CD4-positive, alpha-beta T cell treated with Interleukin-21 for 1 hour (primary cell): ENCODE measurements around the gene SLC6A2.
"Not testable (repeated sequence)": the region's sequence is repeated elsewhere in the genome, so short reads cannot be mapped to it uniquely, and the experiment has no call there.

Experiments used
- DNase-seq: peaks from one replicate; pipeline ENCODE4 v3.0.0-alpha.2; 2020

Gene SLC6A2

DNA sequence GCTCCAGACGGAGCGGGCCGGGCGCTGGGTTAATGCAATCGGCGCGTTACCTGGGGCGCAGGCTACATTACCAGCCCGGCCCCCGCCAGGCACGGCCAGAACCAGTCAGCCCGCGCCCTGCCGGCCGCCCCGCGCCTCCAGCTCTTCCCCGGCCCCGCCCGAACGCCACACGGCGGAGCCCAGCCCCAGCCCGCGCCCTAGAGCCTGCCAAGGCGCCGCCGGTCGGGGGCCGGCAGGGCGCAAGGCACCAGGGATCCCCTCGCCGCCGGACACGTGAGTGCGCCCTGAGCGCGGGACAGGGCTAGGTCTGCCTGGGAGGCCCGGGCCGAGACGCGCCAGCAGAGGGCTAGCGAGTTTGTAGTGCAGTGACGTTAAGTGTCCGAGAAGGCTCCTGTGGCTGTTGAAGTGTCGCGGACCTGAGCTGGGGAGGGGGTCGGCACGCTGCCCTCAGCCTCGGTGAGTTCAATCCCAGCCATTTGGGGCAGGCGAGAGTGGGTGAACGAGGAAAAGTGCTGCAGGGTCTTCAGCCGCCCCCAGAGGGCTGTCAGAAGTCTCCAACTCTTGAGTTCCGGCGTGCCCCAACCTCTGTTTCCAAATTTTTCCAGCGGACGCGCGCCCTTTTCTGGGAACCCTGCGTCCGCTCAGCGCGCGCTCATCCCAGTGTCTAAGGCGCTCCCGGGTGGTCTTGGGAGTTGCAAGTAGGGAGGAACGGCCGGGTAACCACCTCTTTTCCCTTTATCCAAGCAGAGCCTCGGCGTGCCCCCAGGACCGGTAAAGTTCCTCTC lies at the start of gene SLC6A2:
Gene SLC6A2, plus strand, starts transcription at position 92 of the 785 bp plus-strand sequence. CDS start 707 bp downstream, outside the sequence.
- DNase-seq, result no peak

DNA sequence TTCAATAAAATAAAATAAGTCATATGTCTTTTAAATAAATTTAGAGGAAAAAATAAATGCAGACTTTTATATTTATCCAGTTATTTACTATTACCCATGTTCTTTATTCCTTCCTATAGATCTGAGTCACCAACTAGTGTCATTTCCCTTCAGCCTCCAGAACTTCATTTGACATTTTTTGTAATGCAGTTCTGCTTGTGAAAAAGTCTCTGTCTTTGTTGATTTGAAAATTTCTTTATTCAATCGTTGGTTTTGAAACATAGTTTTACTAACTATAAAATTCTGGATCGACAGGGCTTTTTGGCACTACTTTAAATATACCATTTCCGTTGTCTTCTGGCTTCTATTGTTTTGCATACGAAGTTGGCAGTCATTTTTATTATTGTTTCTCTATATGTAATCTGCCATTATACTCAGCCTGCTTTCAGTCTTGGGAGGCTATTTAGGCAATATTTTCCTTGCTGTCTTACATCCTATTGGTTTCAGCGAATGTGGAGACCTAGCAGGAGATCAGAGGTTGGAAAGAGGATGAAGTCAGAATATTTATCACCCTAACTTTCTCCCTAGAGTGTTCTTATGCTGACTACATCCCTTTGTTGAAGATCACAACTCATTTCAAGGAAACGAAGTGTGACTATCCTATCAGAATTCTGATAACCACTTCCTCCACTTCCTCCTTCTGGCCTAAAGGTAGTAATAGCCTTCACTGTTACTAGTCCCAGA lies 42.0 kb upstream of the SLC6A2 start:
- no peak for DNase-seq

DNA sequence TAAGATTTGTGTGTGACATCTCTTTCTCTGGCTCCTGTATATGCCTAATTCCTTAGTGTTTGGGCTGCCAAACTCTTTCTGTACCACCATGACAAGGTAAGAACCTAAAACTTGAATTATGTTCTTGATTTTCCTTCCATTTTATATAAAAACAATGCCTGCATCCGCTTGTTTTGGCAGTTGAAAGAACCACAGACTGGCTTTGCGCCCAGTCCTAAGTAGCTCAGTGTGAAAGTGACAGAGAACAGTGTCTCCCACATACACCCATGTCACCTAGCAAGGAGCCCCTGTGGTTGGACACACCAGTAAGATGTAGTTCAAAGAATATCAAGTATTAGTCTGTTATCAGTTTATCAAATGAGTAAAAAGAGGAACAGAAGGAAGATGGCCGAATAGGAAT lies 40.7 kb upstream of the SLC6A2 start:
- DNase-seq, result no peak

DNA sequence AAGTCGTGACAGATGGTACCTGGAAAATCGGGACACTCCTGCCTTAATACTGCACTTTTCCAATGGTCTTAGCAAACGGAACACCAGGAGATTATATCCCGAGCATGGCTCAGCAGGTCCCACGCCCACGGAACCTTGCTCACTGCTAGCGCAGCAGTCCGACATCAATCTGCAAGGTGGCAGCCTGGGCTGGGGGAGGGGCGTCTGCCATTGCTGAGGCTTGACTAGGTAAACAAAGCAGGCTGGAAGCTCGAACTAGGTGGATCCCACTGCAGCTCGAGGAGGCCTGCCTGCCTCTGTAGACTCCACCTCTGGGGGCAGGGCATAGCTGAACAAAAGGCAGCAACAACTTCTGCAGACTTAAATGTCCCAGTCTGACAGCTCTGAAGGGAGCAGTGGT lies 40.1 kb upstream of the SLC6A2 start:
- DNase-seq, result not testable (repeated sequence)

DNA sequence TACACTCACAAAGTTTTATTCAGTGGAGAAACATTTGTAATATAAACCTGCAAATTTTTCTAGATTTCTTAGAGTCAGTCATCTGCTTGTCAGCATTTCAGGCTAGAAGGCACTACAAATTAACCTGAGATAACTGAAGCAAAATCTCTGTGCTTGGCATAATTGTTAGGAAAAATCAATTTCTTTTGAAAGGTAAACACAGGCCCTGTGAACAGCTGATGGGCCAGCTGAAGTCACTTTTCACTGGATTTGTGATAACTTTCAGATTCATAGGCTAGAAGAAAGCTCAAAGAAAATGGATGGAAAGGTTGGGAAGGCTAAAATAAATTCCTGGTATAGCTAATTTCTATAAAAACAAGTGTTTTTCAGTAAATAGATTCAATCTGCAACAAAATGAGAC lies 34.0 kb upstream of the SLC6A2 start:
- DNase-seq, result no peak

DNA sequence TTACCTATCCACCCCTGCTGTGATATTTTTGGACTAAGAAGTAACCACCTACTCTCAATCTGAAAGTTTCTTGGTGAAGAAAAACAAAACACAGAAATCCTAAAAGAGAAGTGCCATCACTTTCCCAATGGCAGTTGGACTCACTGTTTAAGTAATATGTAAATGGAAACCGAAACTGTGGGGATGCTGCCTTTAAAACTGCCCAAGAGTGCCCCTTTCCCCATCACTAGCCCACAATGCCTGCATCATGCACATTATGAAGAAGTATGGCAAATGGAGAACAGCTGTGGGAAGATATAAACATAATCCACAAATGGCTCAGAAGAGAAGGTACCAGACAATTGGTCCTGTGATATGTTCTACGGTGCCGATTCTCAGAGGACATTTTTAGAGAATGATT lies 33.5 kb upstream of the SLC6A2 start:
- DNase-seq, result no peak

DNA sequence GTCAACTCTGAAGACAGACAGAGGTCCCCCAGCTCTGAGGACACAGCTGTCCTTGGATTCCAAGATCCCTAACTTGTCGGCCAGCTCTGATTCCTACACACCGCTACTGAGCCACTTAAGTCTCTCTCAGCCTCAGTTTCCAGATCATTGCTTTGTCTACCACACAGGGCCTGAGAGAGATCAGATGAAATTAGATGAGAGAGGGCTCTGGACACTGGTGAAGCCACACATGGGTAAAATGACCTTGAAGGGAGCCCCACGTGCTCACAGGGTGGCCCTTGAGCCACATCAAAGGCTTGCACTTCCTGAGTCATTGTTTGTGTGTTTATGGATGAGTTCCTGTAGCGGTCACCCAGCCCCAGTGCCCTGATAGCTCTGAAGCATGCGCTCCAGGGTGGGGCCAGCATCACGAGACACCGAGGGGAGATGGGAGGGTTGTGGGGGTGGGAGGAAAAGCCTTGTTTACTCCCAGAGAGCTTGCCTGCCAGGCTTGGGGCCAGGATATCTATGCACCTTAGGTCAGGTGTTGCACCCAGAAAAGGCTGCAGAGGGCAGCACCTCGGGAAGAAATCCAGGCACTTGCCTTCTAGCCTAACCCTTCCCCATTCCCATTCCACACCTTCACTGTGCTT lies 32.7 kb upstream of the SLC6A2 start:
- no peak for DNase-seq

DNA sequence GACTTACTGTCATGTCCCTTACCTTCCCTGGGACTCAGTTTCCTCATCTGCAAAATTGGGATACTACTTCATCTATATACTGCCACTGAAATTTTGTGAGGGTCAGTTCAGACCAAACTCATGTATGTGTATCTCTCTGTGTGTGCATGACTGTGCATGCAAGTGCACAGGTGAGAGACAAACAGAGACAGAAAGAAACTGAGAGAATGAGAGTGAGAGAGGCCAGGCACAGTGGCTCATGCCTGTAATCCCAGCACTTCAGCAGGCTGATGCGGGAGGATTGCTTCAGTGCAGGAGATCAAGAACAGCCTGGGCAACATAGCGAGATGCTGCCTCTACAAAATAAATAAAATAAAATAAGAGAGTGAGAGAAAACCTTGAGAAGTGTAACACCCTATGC lies 32.1 kb upstream of the SLC6A2 start:
- no peak for DNase-seq

DNA sequence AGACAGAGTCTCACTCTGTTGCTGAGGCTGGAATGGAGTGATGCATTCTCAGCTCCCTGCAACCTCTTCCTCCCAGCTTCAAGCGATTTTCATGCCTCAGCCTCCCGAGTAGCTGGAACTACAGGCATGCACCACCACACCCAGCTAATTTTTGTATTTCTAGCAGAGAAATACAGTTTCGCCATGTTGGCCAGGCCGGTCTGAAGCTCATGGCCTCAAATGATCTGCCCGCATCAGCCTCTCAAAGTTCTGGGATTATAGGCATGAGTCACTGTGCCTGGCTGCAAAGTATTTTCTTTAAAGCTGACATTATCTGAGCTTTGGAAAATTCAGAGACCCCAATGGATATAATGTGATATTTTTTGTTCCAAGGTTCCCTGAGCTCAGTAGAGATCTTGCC lies 31.1 kb upstream of the SLC6A2 start:
- no peak for DNase-seq

DNA sequence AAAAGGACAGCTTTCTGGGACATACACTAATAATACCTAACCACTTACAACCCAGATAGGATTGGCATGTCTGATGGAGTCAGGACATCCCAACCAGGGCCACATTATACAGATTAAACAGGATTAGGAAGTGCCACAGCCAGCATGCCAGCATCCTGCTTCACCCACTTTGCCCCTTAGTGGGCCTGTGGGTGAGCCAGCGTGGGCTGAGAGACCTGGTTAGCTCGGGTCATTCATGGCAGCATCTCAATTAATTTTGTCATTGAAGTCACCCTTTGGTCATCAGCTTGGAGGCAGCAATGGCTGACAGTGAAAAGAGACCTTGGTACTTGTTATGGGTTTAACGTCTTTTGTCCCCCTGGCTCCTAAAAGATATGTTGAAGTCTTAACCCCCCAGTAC lies 29.9 kb upstream of the SLC6A2 start:
- no peak for DNase-seq

DNA sequence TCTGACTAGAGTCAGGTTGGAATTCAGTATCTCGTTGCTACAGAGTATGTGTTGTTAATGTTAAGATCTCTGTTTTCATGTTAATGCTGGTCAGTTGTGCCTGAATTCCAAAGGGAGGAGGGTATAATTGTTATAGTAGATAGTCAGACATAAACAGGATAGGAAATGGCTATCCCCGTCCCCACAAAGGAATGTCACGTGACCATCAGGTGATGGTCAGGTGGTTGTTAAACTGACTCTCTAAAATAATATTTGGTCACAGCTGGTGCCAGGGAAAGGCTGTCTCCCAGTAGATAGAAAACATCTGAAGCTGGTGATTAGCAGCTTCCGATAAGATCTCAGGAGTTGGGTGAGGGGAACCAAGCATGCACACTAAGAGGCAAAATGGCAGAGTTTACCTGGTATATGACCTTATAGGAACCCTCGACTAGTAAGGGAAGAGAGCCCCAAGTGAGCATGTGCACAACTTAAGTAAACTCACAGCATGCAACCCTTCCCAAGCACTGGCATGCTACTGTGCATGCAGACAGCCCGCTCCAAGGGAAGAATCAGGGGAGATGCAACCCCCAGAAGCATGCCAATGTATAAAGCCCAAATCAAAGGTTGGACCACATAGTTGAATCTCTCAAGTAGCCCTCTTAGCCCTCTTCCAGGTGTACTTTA lies 27.4 kb upstream of the SLC6A2 start:
- DNase-seq, result no peak

DNA sequence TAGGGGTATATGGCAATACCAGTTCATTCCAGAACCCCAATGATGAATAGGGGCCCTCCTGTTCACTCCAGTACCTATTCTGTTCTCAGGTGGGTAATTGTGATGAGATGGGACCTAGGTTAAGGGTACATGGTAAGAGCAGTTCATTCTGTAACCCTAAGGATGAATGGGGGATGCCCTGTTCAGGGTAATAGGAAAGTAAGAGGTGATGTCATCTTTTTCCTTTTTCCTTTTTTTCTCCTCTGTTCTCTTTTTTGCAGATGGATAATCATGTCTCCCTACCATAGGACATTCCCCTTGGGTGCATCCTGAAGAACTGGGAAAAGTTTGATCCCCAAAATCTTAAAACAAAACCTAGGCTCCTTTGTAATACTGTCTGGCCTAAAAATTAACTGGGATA lies 25.0 kb upstream of the SLC6A2 start:
- no peak for DNase-seq

DNA sequence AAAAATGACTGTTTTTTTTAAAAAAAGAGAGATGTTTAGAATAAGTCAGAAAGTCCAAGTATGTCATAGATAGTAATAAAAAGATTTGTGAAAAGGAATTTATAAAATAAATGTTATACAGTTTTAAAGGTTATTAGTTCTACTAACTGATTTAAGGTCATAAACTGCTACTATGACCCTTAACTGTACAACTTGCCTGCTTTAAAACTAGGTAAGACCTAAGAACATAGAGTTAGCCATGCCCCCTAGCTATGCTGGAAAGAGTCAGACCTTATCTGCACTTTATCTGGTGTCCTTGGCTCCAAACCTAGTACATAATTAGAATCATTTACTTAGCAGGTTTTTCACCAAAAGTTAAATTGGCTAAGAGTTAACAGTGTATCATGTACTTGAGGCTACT lies 23.5 kb upstream of the SLC6A2 start:
- no peak for DNase-seq

DNA sequence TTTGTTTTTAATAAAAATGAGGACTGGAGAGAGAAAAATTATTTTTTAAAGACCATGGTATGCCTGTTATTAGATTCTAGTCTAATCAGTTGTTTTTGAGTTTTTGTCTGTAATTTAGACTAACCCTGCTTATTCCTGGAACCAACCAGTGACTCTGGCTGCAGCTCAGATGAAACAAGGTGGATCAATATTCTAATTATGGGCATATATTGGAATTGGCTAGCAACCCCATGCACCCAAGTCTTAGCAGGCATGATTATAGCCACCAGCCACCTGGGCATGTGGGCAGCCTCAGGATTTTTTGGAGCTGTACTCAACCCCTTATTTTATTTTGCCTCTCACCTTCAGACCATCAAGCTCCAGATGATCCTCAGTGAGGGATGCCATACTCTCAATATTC lies 21.6 kb upstream of the SLC6A2 start:
- no peak for DNase-seq

DNA sequence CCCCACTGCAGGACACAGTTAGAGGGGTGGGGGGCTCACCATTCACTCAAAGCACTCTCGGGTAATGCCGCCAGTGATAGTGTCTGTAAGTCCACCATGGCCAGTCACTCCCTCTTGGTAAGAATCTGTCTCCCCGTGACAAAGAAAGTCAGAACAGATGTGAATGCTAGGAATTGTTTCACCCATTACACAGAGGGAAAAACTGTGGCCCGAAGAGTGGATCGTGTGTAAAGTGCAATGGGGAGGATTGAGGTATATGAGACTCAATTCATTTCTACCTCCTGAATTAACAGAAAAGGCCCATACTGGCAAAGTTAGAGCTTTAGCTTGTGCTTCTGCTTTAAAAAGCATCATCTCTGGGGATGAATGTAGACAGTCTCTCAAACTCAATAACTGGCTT lies 17.5 kb upstream of the SLC6A2 start:
- no peak for DNase-seq

DNA sequence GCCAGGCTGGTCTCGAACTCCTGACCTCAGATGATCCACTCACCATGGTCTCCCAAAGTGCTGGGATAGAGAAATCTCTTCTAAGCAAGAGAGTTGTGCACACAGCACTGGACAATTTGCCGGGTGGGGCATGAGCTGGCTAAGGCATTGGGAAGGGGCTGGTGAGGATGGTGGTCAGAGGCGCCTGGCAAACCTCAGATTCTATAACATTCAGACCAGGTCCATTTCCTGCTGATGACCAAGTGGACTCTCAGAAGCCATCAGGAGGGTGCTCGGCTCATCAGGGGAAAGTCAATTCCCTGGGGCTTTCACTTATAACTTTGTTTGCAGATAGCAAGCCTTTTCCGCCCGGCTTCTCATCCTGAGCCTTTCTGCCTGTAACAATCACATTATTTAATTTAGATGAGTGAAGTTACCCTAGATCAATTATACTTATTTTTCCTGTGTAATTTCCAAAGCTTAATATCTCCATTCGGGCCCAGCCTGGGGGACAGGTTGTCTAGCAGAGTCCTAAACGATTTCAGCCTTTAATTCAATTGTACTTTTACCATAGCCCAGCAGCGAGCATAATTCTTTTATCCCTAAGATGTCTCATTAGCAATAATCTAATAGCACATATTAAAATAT lies 15.0 kb upstream of the SLC6A2 start:
- DNase-seq, result no peak

DNA sequence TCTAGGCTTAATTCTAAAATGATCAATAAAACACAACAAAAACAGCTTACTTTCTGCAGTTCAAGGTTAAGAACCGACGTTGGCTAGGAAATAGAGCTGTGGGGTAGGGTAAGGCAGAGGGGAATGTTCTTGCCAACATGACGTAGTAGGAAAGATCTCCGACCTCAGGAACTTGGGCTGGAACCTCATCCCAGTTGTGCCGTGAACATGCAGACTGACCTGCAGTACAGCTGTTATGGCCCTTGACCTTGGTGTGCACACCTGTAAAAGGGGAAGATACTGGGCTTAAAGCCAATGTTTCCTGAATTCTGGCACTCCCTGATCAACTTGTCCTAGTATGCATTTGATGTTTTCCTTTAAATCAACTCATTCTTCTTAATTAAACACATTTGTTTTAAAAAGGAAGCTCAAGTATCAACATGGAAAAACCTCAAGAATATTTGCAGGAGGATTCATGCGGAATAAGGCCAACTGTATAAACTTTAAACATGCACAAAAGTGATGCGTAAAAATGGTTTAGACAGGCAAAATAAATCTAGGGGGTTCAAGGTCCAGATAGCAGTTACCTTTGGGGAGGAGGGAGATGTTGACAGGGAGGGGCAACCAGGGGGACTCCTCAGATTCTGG lies 14.2 kb upstream of the SLC6A2 start:
- no peak for DNase-seq

DNA sequence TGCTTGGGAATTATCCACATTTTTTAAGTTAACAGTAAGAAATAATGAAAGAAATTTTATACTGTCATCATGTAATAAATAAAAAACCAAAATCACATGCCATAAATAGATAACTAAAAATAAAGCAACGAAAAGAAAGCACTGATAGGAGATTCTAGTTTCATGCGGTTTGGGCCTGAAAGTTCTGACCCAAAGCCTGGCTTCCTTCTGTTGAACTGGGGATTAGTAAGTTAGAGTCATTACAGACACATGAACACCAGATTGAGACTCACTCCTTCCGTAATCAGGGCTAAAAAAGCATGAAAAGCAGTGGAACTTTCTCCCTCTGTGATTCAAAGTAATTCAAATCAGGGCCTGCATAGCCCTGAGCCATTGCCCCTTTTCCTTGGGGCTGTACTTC lies 13.2 kb upstream of the SLC6A2 start:
- no peak for DNase-seq

DNA sequence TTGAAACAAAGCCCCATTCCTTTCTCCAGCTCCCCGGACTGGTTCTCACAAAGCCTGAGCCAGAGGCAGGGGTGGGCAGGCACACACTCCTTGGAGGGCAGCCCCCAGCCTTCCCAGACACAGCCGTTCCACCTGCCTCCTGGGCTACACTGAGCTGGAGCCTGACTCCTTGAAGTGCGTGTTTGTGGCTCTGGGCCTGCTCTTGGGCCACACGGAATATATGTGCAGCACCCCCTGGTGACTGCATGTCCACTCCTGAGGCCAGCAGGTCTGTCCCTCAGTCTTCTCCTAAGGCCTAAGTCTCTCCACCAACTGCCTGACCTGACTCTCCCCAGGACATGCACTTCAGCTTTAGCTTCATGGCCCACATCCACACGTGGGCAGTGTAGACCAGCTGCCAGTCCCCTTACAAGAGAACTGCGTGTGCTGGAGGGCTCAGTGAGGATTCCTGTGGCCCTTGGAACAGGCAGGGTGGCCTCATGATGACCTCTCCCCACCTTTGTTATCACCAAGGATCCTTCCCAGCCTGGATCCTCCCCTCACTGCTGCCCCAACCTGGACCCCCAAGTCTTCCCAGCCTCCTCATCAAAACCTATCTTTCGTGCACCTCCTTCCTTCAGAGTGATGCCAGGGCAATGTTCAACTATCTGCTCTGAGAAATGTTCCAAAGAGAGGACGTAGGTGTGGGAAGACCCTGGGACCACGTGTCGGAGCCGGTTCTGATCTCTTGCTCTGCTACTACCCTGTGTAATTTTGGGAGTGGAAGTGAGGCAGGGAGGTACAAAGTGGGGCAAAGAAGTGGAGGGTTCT lies 12.4 kb upstream of the SLC6A2 start:
- DNase-seq, result no peak

DNA sequence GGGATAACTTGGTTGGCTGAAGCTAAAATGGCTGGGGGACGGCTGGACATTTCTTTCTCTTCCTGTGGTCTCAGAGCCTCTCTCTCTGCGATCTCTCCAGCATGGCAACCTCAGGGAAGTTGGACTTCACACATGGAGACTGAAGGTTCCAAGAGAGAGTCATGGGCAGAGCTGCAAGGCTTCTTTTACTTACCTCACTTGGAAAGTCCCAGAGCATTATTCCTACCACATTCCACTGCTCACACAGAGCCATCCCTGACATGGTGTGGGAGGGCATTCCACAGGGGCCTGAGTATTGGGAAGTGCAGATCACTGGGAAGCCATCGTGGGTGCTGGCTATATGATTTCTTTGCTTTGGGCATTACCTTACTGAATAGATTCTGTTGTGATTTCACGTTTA lies 9.8 kb upstream of the SLC6A2 start:
- no peak for DNase-seq

DNA sequence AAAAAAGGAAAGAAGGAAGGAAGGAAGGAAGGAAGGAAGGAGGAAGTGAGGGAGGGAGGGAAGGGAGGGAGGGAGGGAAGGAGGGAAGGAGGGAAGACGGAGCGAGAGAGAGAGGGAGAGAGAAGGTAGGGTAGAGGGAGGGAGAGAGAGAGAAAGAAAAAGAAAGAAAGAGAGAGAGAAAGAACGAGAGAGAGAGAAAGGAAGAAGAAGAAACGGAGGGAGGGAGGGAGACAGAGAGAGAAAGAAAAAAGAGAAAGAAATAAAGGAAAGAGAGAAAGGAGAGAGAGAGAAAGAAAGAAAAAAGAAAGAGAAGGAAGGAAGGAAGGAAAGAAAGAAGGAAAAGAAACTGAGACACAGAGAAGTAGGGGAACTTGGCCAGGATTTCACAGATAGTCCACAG lies 8.4 kb upstream of the SLC6A2 start:
- DNase-seq, result no peak

DNA sequence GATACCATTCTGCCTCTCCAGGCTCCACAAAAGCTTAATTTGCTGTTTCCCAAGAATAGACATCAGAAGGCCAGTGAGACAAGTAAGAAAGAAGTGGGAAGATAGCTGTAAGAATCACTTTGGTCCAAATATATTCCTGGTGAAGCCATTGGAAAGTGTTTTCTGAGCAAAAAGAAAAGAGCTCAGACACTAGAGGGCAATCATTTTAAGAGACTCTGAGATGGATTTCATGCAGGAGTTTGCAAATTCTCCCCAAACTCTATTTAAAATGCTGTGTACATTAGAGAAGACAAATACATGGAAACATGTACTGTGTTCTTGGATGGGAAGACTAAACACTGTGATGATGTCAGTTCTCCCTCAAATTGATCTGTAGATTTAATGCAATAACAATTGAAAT lies 8.0 kb upstream of the SLC6A2 start:
- DNase-seq, result no peak
